HG03175 (cell line): ENCODE results near the gene HEATR9.
"Not testable (repeated sequence)": the region's sequence is repeated elsewhere in the genome, so short reads cannot be mapped to it uniquely, and the experiment has no call there.

Source experiments
- ATAC-seq: cut with Tn5 transposase; IDR thresholded peaks from one replicate; pipeline ENCODE4 v1.9.1; 2021; ENCODE audit warnings: mild to moderate bottlenecking, moderate library complexity; ENCODE audit not compliant: unreplicated experiment

HEATR9 gene

GRCh38 chr17:35868737-35869136 is at the start of gene HEATR9:
Gene HEATR9, minus strand, starts transcription at chr17:35868891. Its CDS starts 149 bp downstream, at chr17:35868742.
- ATAC-seq, result no peak

- ATAC-seq, result no peak
Observed at GRCh38 chr17:35917519-35918213, 49.0 kb upstream of the HEATR9 start.

- ATAC-seq, result no peak
Observed at GRCh38 chr17:35915153-35915964, 46.7 kb upstream of the HEATR9 start.

- ATAC-seq, result no peak
Observed at GRCh38 chr17:35914354-35914753, 45.7 kb upstream of the HEATR9 start.

GRCh38 chr17:35913609-35914008 is 44.9 kb upstream of the HEATR9 start:
- no peak for ATAC-seq

GRCh38 chr17:35912942-35913341 is 44.3 kb upstream of the HEATR9 start:
- ATAC-seq, result no peak

GRCh38 chr17:35912339-35912912 is 43.7 kb upstream of the HEATR9 start:
- no peak for ATAC-seq

GRCh38 chr17:35909408-35909807 is 40.7 kb upstream of the HEATR9 start:
- ATAC-seq, result no peak

- no peak for ATAC-seq
Observed at GRCh38 chr17:35907691-35908090, 39.0 kb upstream of the HEATR9 start.

GRCh38 chr17:35906926-35907637 is 38.4 kb upstream of the HEATR9 start:
- ATAC-seq, result no peak

GRCh38 chr17:35906191-35906925 is 37.7 kb upstream of the HEATR9 start:
- no peak for ATAC-seq

- ATAC-seq, result no peak
Observed at GRCh38 chr17:35903451-35903850, 34.8 kb upstream of the HEATR9 start.

- no peak for ATAC-seq
Observed at GRCh38 chr17:35901631-35902175, 33.0 kb upstream of the HEATR9 start.

GRCh38 chr17:35900708-35901480 is 32.2 kb upstream of the HEATR9 start:
- no peak for ATAC-seq

- ATAC-seq, result no peak
Observed at GRCh38 chr17:35900280-35900679, 31.6 kb upstream of the HEATR9 start.

- ATAC-seq, result no peak
Observed at GRCh38 chr17:35898283-35899070, 29.8 kb upstream of the HEATR9 start.

- ATAC-seq, result not testable (repeated sequence)
Observed at GRCh38 chr17:35897772-35898171, 29.1 kb upstream of the HEATR9 start.

- ATAC-seq, result no peak
Observed at GRCh38 chr17:35895636-35896587, 27.2 kb upstream of the HEATR9 start.
